HG02970 (cell line): ENCODE data around the gene CELF4.

ENCODE experiments used
- ATAC-seq: cut with Tn5 transposase; IDR thresholded peaks from one replicate; pipeline ENCODE4 v1.9.1; 2021; ENCODE audit warnings: mild to moderate bottlenecking, moderate library complexity, moderate number of reproducible peaks; ENCODE audit not compliant: unreplicated experiment, low FRiP score

CELF4 gene

DNA sequence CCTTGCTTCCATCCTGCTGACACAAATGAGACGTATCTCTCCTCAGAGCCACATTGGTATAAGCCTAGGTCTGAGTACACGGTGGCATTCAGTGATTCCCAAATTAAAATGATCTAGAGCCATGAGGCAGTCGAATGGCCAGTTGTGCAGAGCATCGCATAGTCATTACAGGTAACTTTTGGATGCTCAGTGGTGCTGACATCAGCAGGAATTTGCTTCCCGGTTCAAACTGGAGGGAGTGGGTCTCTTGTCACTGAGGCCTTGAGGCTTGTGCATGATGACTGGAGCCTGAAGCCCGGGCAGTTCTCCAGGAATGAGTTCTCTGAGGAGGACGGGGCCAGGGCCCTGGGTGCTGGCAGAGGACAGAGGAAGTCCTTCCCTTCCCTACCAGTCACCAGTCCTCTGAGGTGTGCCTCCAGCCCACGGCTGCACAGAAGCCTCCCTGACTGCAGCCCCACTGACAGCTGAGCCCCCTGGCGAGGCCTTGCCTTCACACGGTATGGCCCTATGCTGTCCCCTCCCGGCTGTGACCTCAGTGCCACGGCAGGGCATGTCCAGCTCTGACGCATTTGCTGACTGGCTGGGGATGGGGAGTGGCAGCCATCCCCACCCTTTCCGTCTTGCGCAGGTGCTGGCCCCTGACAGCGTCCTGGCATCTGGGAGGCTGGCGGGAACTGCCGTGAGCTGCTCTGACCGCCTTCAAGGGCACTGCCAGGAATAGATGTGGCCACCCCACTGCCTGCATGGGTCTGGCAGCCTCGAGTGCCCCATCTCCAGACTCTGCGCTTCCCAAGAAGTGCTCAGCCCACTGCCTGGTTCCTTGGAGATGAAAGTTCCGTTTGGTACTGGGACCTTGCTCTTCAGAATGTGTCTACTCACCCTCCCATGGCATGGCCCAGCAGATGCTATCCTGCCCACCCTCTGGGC lies 117.4 kb downstream of the CELF4 start:
- ATAC-seq = no peak

- ATAC-seq = no peak
Measured at GRCh38 chr18:37445836-37446235, 119.8 kb downstream of the CELF4 start.

DNA sequence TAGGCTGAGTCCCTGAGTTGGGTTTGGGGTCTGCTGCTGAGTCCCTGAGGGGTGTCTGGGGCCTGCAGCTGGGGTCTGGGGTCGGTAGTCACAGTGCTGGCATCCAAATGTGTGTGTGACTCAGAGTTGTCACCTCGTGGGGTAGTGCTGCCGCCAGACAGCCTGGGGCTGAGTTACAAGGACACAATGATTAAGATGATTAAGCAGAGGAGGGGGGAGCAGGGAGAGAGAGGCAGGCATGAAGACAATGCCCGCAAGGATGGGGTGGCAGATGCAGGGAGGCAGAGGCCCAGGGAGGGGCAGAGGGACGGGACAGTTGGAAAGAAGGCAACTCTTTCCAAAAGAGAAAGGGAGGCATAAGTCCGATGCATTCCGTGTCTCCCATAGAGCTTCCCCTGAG lies 120.2 kb downstream of the CELF4 start:
- ATAC-seq = no peak

- ATAC-seq = no peak
Measured at GRCh38 chr18:37443325-37444055, 122.1 kb downstream of the CELF4 start.

DNA sequence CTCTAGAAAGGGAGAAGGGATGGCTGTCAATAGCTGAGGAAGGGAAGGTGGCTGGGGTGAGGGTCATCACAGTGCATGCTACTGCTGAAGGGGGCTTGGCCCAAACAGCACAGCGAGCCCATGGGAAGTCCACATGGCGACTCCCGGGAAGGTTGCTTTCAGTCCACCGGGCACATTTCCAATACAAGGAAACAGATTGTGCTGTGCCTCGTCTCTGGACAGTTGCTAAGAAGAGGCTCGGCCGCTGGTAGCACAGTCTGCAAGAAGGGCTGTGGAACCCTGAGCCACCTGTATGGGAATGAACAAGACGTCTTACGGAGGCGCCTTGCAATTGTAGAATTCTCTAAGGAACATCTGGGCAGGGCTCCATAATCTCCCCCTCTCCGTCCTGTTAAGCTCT lies 123.1 kb downstream of the CELF4 start:
- ATAC-seq = no peak

DNA sequence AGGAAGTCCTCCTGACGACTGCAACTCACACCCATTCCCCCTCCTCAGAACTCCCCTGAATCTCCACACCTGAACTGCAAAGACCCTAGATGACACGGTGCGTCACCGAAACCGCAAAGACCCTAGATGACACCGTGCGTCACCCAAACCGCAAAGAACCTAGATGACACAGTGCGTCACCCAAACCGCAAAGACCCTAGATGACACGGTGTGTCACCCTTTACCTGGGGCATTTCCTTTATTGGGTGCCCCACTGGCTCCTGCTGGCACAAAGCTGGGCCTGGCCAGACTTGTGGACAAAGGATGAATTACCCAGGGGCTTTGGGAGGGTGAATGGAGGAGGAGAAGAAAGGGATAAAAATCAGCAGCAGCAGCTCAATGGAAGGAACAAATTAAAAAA lies 123.8 kb downstream of the CELF4 start:
- no peak for ATAC-seq

GRCh38 chr18:37440206-37440605 lies 125.4 kb downstream of the CELF4 start:
- no peak for ATAC-seq

DNA sequence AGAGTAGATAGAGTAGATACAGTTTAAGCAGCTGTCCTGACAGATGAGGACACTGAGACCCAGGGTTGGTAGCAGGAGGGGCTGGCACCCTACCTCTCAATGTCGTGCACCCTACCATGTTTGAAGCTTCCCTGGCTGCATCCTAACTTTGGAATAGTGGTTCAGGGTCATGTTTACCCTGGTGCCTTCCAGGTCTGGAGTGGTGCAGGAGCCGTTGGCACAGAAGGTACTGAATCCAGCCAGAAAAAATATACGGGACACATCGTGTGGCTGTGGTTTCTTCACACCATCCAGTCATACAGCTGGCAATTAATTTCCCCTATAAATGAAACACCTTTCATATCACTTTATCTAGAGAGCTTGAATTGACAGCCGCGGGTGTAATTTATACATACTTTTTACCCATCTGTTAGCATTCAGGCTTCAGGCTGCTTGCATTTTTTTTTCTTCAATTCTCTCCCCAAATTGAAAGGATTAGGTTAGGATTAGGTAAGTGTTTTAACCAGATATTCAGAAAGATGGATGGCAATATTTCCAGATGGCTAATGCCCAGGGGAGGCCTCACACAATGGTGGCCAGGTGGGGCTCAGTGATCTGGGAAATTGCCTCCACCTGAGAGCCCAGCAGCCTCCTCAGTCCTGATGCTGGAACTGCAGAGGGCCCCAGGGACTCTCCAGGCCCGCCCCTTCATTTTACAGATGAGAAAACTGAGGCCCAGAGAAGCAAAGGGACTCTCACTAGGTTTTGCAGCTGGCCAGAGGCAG lies 127.0 kb downstream of the CELF4 start:
- no peak for ATAC-seq

DNA sequence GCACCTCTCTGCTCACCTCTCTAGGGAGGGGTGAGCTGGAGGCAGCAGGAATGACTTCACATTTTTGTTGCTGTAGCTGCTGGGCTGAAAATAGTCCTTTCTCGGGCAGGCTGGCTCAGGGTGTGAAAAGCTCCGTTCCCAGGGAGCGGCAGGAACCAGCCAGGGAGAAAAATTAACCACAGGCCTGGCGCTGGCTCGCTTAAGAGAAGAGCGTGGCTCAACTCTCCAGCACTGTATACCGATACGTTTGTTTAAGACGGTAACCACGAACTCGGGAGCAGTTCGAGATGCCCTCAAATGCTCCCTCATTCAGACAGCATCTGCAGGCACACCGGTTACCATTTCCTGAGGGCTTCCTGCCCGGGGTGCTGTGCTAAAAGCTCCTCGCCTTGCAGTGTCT lies 129.6 kb downstream of the CELF4 start:
- no peak for ATAC-seq

DNA sequence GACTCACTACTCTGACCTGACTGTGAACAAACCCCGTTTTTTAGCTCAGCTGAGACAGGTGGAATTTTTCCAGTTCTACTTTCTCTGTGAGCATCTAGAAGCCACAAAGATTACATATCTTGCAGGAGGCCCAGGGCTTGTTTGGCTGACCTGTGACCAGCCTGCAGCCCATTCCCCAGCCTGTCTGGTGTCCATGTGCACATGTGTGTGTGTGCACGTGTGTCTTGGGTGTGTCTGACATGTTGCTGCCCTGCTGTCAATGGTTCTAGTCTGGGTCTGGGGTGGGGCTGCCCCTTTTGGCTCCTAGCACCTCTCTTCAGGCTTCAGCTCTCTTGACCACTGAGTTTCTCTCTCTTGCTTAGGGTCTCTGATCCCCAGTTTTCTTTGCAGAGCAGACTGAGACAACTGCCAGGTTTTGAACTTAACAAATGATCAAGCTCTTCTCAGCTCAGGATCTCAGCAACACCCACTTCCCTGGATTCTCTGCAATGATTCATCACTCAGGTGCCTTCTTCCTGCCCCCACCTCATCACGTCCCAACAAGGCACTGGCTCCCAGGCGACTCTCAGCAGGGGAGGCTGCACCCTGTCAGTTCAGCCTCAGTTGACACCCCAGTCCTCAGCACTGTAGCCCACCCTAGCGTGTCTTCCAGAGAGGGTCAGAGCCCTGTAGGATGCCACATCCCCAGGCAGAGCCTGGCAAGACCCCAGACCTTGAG lies 130.3 kb downstream of the CELF4 start:
- ATAC-seq = no peak

GRCh38 chr18:37434161-37434860 lies 131.3 kb downstream of the CELF4 start:
- no peak for ATAC-seq

- ATAC-seq = no peak
Measured at GRCh38 chr18:37432436-37433195, 133.0 kb downstream of the CELF4 start.

GRCh38 chr18:37430357-37431076 lies 135.1 kb downstream of the CELF4 start:
- no peak for ATAC-seq

DNA sequence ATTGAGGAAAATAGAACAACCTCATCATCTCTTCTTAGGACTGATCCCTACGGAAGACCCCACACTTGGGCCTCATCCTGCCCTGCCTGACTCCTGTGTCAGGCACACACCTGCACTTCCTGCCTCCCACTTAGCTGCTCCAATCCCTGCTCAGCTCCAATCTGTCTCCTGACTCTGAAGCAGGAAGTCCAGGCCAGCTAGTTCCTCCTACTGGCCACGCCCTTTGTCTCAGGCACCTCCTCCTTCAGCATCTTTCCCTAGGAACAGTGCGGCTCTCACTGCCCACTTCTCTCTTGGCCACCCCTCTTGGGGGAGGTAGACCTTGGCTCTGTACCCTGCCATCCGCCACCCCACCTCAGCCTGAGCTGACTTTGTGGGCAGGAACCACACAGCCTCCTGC lies 135.8 kb downstream of the CELF4 start:
- ATAC-seq = no peak

DNA sequence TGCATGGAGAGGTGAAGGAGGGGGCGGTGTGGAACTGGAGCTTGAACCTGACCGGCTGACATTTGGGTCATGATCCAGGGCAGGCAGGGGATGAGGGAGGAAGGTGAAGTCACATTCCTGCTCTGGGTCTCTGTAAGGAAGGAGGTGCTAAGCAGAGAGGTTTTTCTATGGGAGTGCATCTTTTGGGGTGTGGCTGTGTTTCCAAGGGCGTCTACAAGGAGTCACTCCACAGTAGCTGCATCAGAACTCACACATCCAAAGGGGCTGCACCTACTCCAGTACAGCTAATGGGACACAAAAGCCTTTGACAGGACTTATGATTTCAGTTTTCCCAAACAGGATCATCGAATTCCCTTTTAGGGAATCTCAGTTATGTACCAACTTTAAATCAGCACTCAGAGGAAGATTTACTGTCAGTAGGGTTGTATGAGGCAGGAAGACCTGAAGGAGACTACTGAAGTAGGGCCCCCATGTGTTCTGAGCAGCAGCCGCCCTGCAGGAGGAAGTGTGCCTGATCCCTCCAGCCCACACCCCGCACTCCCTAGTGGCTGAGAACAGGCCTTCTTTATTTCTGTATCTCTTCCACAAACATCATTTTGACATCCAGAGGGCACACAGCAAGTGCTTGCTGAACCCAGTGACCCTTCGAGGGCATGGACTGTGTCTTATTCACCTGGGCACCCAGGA lies 137.2 kb downstream of the CELF4 start:
- no peak for ATAC-seq

DNA sequence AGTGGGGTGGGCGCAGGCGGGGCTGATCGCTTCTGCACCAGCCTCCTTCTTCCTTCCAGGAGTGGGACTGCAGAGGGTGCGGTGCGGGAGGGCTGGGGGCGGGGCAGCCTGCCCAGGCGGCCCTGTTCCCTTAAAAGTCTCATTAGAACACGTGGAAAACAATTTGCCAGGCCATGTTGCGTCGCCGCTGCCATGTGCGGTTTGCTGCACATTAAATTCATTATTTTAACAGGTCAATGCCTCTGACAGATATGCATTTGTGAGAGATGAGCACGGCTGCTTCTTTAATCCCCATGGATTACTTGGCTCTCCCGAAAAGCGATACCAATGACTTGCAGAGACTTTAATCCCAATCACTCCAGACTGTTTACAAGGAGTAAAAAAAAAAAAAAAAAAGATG lies 139.0 kb downstream of the CELF4 start:
- ATAC-seq = no peak

GRCh38 chr18:37425222-37425621 lies 140.4 kb downstream of the CELF4 start:
- ATAC-seq = no peak

GRCh38 chr18:37424507-37424906 lies 141.1 kb downstream of the CELF4 start:
- ATAC-seq = no peak
